ENCODE measurements around the gene USP32. TPM values are rescaled to one million over a fixed set of nuclear protein-coding genes. Genes with fewer than 3 reads are reported as not detected.
A peak's percentile ranks its signal among the peaks of the same experiment; 100 is the strongest.

Gene USP32
- total and polyA plus RNA-seq, 2 of the 8 experiments (the other 6 are each of a cell fraction or from before 2014, with no cell fraction given): 29.6 to 112 TPM

- H3K79me2 ChIP-seq (ENCODE audit: control insufficient read depth in 1 of 2, insufficient read depth in 2 of 2, low read length in 2 of 2): no peaks in the 10 kb centered on the region
- peaks cover 0 to 5% (median under 1%) of the 10 kb centered on the region in 4 experiments; a peak in 3 of 7 replicates for H3K4me1 ChIP-seq (replicated peaks in 1 of 4; ENCODE audit: control insufficient read depth in 3 of 4, insufficient read depth in 4 of 4, low read length in 3 of 4)
- no peak overlapping the region for H2AK5ac ChIP-seq (ENCODE audit: low read depth, low read length)
- H3K4me2 ChIP-seq (ENCODE audit: insufficient read depth in 1 of 2, low read depth in 2 of 2, low read length in 2 of 2): no peak overlapping the region
- 85% methylated on average over 8 of the region's 8 CpGs; no CpG with 5 or more reads in 1 of the 2 experiments for WGBS, 2 experiments (ENCODE audit: extremely low coverage in 1 of 2, insufficient coverage in 1 of 2, insufficient read length in 1 of 2, insufficient replicate concordance in 2 of 2, low coverage in 1 of 2, low lambda C conversion rate in 2 of 2, missing lambda C conversion rate in 1 of 2)
- no peak overlapping the region for H3K27ac ChIP-seq (ENCODE audit: low read depth, low read length)
- ChIA-PET POLR2A (ENCODE audit: partially characterized antibody) (interaction anchor here (0.6 to 1.3 kb wide), 3 partner anchors 11 to 293 kb away, joined by 3 to 5 read pairs (median 4); no protein-coding TSS in a partner anchor), CTCF (ENCODE audit: partially characterized antibody) (interaction anchor here (0.8 to 6.6 kb wide), 8 partner anchors 9 to 61 kb away, joined by 3 to 61 read pairs (median 6); partner anchors contain the start of gene CA4)
- no peak overlapping the region for H2BK20ac ChIP-seq (ENCODE audit: low read length)
- 0 out of 2 replicates have a peak overlapping the region, but pooled peaks have one; percentile 61 for H2BK15ac ChIP-seq (ENCODE audit: low read length)
- H2BK120ac ChIP-seq (replicated peaks; ENCODE audit: low read depth, low read length): no peak overlapping the region
- no peaks in the 10 kb centered on the region for H3K36me3 ChIP-seq (ENCODE audit: control insufficient read depth in 2 of 4, insufficient read depth in 4 of 4, low read length in 3 of 4)
- no peak overlapping the region for H3K14ac ChIP-seq (ENCODE audit: insufficient read length)
- H3K56ac ChIP-seq (replicated peaks; ENCODE audit: insufficient read length, low read depth, low read length): no peak overlapping the region
- TF ChIP-seq GTF2F1 (IDR thresholded peaks at IDR 0.05; ENCODE audit: borderline replicate concordance, low read depth, low read length) (no peak), USF2 (IDR thresholded peaks at IDR 0.05; ENCODE audit: low read length) (no peak)
- no peak overlapping the region for H3K18ac ChIP-seq (ENCODE audit: extremely low read depth, low read length)
- no peak overlapping the region for H3K4ac ChIP-seq (replicated peaks; ENCODE audit: insufficient read length, low read depth, low read length)
- no peak overlapping the region for H4K91ac ChIP-seq (replicated peaks; ENCODE audit: insufficient read length, low read length)
- H2BK5ac ChIP-seq (ENCODE audit: low read depth, low read length): no peak overlapping the region
- no peak for FAIRE-seq
- no peak overlapping the region for H2AFZ ChIP-seq (ENCODE audit: low read length)
- H4K8ac ChIP-seq (ENCODE audit: extremely low read depth, insufficient read depth, low read length): no peak overlapping the region
- H2BK12ac ChIP-seq (ENCODE audit: low read depth, low read length): no peak overlapping the region
- no peak overlapping the region for H4K5ac ChIP-seq (ENCODE audit: insufficient read length, low read depth, low read length)
- H3K27me3 ChIP-seq (replicated peaks in 1 of 4; ENCODE audit: control insufficient read depth in 3 of 4, extremely low read depth in 1 of 4, insufficient read depth in 3 of 4, low read length in 3 of 4): no peaks in the 10 kb centered on the region
- no peak overlapping the region for H3K4me3 ChIP-seq (ENCODE audit: extremely low read depth in 1 of 4, insufficient read depth in 2 of 4, low read depth in 3 of 4, low read length in 4 of 4)
- no peaks in the 10 kb centered on the region for H3K9me3 ChIP-seq (ENCODE audit: insufficient read depth in 2 of 2, low read depth in 1 of 2, low read length in 1 of 2)
- H4K20me1 ChIP-seq (replicated peaks in 1 of 2; ENCODE audit: control insufficient read depth in 1 of 2, insufficient read depth in 2 of 2, low read length in 2 of 2): no peaks in the 10 kb centered on the region
- H3K9ac ChIP-seq (replicated peaks in 1 of 4; ENCODE audit: extremely low read depth in 1 of 4, low read depth in 3 of 4, low read length in 3 of 4): no peak overlapping the region
- H3K23me2 ChIP-seq (ENCODE audit: low read depth, low read length): no peaks in the 10 kb centered on the region; the same call in 1 of the 2 replicates
- DNase-seq (ENCODE audit: low read depth in 1 of 2, low spot score in 2 of 2): no peak
- H3K79me1 ChIP-seq (ENCODE audit: low read depth, low read length): no peaks in the 10 kb centered on the region
- no peak overlapping the region for H3K23ac ChIP-seq (ENCODE audit: insufficient read length)
These were observed 220.2 kb downstream of the USP32 start for GRCh38 chr17:60171753-60172079.
